Transverse colon (tissue), 4 donors: ENCODE measurements around the gene VMP1. TPM values are rescaled to one million over a fixed set of nuclear protein-coding genes. Genes with fewer than 3 reads are reported as not detected.
A peak's percentile ranks its signal among the peaks of the same experiment; 100 is the strongest.
"Not testable (repeated sequence)": the region's sequence is repeated elsewhere in the genome, so short reads cannot be mapped to it uniquely, and the experiment has no call there.

Experiments used
- DNase-seq: peaks from one replicate; pipeline ENCODE4 v3.0.0-alpha.2; 2019
- H3K27ac ChIP-seq, 4 donors: fragments of 200-600 bp; sonication (generic); 2 replicates each; pipeline ENCODE4 v1.5.1; 2016 to 2018; ENCODE audit warnings: inconsistent platforms in 4 of 4
- H3K27me3 ChIP-seq: fragments of 200-600 bp; sonication (generic); 2 replicates; pipeline ENCODE4 v1.5.1; 2017; ENCODE audit warnings: inconsistent platforms
- H3K36me3 ChIP-seq, 4 donors: fragments of 200-600 bp; sonication (generic); 2 replicates each; pipeline ENCODE4 v1.5.1; 2017 to 2019; ENCODE audit warnings: inconsistent platforms in 4 of 4
- H3K4me1 ChIP-seq, 4 donors: fragments of 200-600 bp; sonication (generic); 2 replicates each; pipeline ENCODE4 v1.5.1; 2017 to 2020; ENCODE audit warnings: inconsistent platforms in 4 of 4
- H3K4me3 ChIP-seq, 4 donors: fragments of 200-600 bp; sonication (generic); 1 replicate in 1 of 4; 2 replicates in 3 of 4; pipeline versions ENCODE4 v1.5.1 to v1.6.1; 2017 to 2019; ENCODE audit warnings: inconsistent platforms in 4 of 4
- H3K9me3 ChIP-seq, 2 donors: fragments of 200-600 bp; sonication (generic); 2 replicates each; pipeline ENCODE4 v1.5.1; 2017 to 2019; ENCODE audit warnings: inconsistent platforms in 2 of 2
- CTCF ChIP-seq, 5 experiments: fragments of 200-600 bp in 3 of 5; fragments of 450-650 bp in 2 of 5; sonication (generic) in 3 of 5; IDR thresholded peaks; 1 replicate in 2 of 5; 2 replicates in 3 of 5; pipeline ENCODE4 v1.5.1; 2016 to 2017; ENCODE audit warnings: antibody characterized with exemption in 5 of 5, inconsistent platforms in 3 of 5, mild to moderate bottlenecking in 2 of 5, moderate library complexity in 1 of 5
- EP300 ChIP-seq: sonication (generic); formaldehyde crosslinking; IDR thresholded peaks from one replicate; pipeline ENCODE4 v1.6.1; 2017; ENCODE audit warnings: antibody characterized with exemption, low read depth
- POLR2A ChIP-seq: fragments of 450-650 bp; IDR thresholded peaks from one replicate; pipeline ENCODE4 v1.6.1; 2016; ENCODE audit warnings: antibody characterized with exemption, mild to moderate bottlenecking, moderate library complexity
- POLR2AphosphoS5 ChIP-seq, 3 donors: sonication (generic); formaldehyde crosslinking; IDR thresholded peaks; one replicate each; pipeline ENCODE4 v1.6.1; 2016; ENCODE audit warnings: antibody characterized with exemption in 3 of 3
- WGBS, 2 donors: methylation state at CpG; one replicate each; pipeline ENCODE4 v1.1.5; 2018; ENCODE audit warnings: low coverage in 1 of 2; 5-methylcytosine and 5-hydroxymethylcytosine counted together
- in situ Hi-C, 4 donors: fragments of 200-750 bp; cut with MboI; loops; one replicate each; pipeline versions ENCODE4 v1.15.0 to v1.15.1; 2017; ENCODE audit warnings: low sequenced_read_pairs in 3 of 4, low pct_ligation_motif_present in 1 of 4, low pct_unique_long_range_greater_than_20kb in 1 of 4
- intact Hi-C: fragments of 100-400 bp; cut with DNase I; formaldehyde crosslinking; loops from one replicate; pipeline ENCODE4 v1.15.1; 2023; ENCODE audit warnings: low total_unique reads
- total RNA-seq, 4 donors: library from RNA; depleted of rRNA; stranded (reverse); fragments of >200 nt; gene quantifications; one replicate each; pipeline ENCODE4 v1.1.0, GENCODE V29; 2016

The VMP1 gene
- total RNA-seq, 4 donors from 2014 or later: 136 to 547 (median 339) TPM

GRCh38 chr17:59783221-59784047 lies 76.0 kb downstream of the VMP1 start:
- H3K9me3 ChIP-seq: no peaks in the 10 kb centered on the region
- in situ Hi-C loops: no loop called here
- DNase-seq: no peak
- no peak overlapping the region for H3K4me3 ChIP-seq
- peaks cover 25 to 56% (median 43%) of the 10 kb centered on the region in 4 donors for H3K4me1 ChIP-seq
- intact Hi-C loops: no loop called here
- 43 to 51% methylated on average over 5 of the region's 5 CpGs for WGBS, 2 donors
- TF ChIP-seq POLR2AphosphoS5 (IDR thresholded peaks at IDR 0.05): peak in 1 of 3 donors; percentile 18
- no peak for TF ChIP-seq POLR2A
- TF ChIP-seq EP300: no peak
- TF ChIP-seq CTCF (IDR thresholded peaks at IDR 0.05): no peak
- no peaks in the 10 kb centered on the region for H3K27me3 ChIP-seq
- H3K36me3 ChIP-seq: peaks cover 0 to 8% (median 0%) of the 10 kb centered on the region in 4 donors
- peak overlapping the region; percentile 90 to 92 (median 91) for H3K27ac ChIP-seq

- WGBS, 2 donors: 61 to 65% methylated on average over 5 to 8 of the region's 8 CpGs
- H3K4me3 ChIP-seq: no peak overlapping the region
Observed at GRCh38 chr17:59785091-59785799, 77.8 kb downstream of the VMP1 start.

GRCh38 chr17:59786213-59786535 lies 78.7 kb downstream of the VMP1 start:
- H3K27ac ChIP-seq: peak overlapping the region; percentile 90 to 92 (median 91)
- in situ Hi-C loops: no loop called here
- TF ChIP-seq CTCF (IDR thresholded peaks at IDR 0.05) (peak in 1 of 5 experiments; percentile 20), POLR2AphosphoS5 (IDR thresholded peaks at IDR 0.05) (no peak)
- H3K36me3 ChIP-seq: no peaks in the 10 kb centered on the region
- no peaks in the 10 kb centered on the region for H3K27me3 ChIP-seq
- no peaks in the 10 kb centered on the region for H3K9me3 ChIP-seq
- no peak for DNase-seq
- peaks cover 25 to 61% (median 43%) of the 10 kb centered on the region in 4 donors for H3K4me1 ChIP-seq
- 19 to 29% methylated on average over 2 of the region's 2 CpGs for WGBS, 2 donors
- peak overlapping the region in 1 of 4 donors; percentile 28 for H3K4me3 ChIP-seq
- intact Hi-C loops: no loop called here

More at GRCh38 chr17:59785091-59785799, 77.8 kb downstream of the VMP1 start:
- peak overlapping the region; percentile 90 to 92 (median 91) for H3K27ac ChIP-seq
- peaks cover 0 to 7% (median 0%) of the 10 kb centered on the region in 4 donors for H3K36me3 ChIP-seq
- no peak for DNase-seq
- no peaks in the 10 kb centered on the region for H3K9me3 ChIP-seq
- H3K27me3 ChIP-seq: no peaks in the 10 kb centered on the region
- no peak for TF ChIP-seq EP300
- TF ChIP-seq CTCF (IDR thresholded peaks at IDR 0.05): no peak
- no peak for TF ChIP-seq POLR2AphosphoS5 (IDR thresholded peaks at IDR 0.05)
- TF ChIP-seq POLR2A: no peak
- in situ Hi-C loops: no loop called here
- H3K4me1 ChIP-seq: peaks cover 25 to 57% (median 43%) of the 10 kb centered on the region in 4 donors
- intact Hi-C loops: no loop called here

GRCh38 chr17:59786536-59787319 lies 79.3 kb downstream of the VMP1 start:
- WGBS, 2 donors: 6 to 9% methylated on average over 3 to 8 of the region's 8 CpGs
- TF ChIP-seq POLR2A (peak; percentile 32), CTCF (IDR thresholded peaks at IDR 0.05) (no peak), EP300 (peak; percentile 97), POLR2AphosphoS5 (IDR thresholded peaks at IDR 0.05) (peak; percentile 90 to 93 (median 90))
- DNase-seq: peak; percentile 69
- intact Hi-C loops: no loop called here
- H3K27ac ChIP-seq: peak overlapping the region; percentile 90 to 92 (median 91)
- H3K4me1 ChIP-seq: peaks cover 25 to 61% (median 43%) of the 10 kb centered on the region in 4 donors
- no peaks in the 10 kb centered on the region for H3K9me3 ChIP-seq
- in situ Hi-C loops: no loop called here
- peak overlapping the region in 2 of 4 donors; percentile 10 to 28 for H3K4me3 ChIP-seq
- H3K27me3 ChIP-seq: no peaks in the 10 kb centered on the region
- no peaks in the 10 kb centered on the region for H3K36me3 ChIP-seq

GRCh38 chr17:59789849-59790248 lies 82.4 kb downstream of the VMP1 start:
- H3K9me3 ChIP-seq, intact Hi-C loops, H3K4me3 ChIP-seq, in situ Hi-C loops, H3K36me3 ChIP-seq, H3K27me3 ChIP-seq, DNase-seq: not testable (repeated sequence)
- Histone ChIP-seq H3K4me1 (peaks cover 19 to 40% (median 31%) of the 10 kb centered on the region in 4 donors), H3K27ac (peak overlapping the region in 3 of 4 donors; percentile 33 to 68 (median 65))
- 90 to 95% methylated on average over 7 to 8 of the region's 8 CpGs for WGBS, 2 donors

- H3K36me3 ChIP-seq, in situ Hi-C loops, H3K27me3 ChIP-seq, H3K4me3 ChIP-seq, DNase-seq, H3K9me3 ChIP-seq, intact Hi-C loops: not testable (repeated sequence)
- Histone ChIP-seq H3K4me1 (peaks cover 14 to 35% (median 26%) of the 10 kb centered on the region in 4 donors), H3K27ac (peak overlapping the region; percentile 33 to 68 (median 64))
- 85 to 88% methylated on average over 4 to 6 of the region's 6 CpGs for WGBS, 2 donors
Observed at GRCh38 chr17:59790418-59790817, 83.0 kb downstream of the VMP1 start.
